Right forelimb (tissue), 1 donor: ENCODE measurements around the gene MYH11.
"Not testable (repeated sequence)": the region's sequence is repeated elsewhere in the genome, so short reads cannot be mapped to it uniquely, and the experiment has no call there.

Experiments used
- DNase-seq: peaks from one replicate; pipeline ENCODE4 v3.0.0-alpha.2; 2018

MYH11 gene

GRCh38 chr16:15803618-15804017 is 53.2 kb downstream of the MYH11 start:
- DNase-seq = no peak

- DNase-seq = no peak
Observed at GRCh38 chr16:15799851-15800495, 56.9 kb downstream of the MYH11 start.

- no peak for DNase-seq
Observed at GRCh38 chr16:15798671-15799070, 58.2 kb downstream of the MYH11 start.

- no peak for DNase-seq
Observed at GRCh38 chr16:15796885-15797284, 59.9 kb downstream of the MYH11 start.

GRCh38 chr16:15795615-15796014 is 61.2 kb downstream of the MYH11 start:
- DNase-seq = no peak

GRCh38 chr16:15792563-15792971 is 64.3 kb downstream of the MYH11 start:
- DNase-seq = no peak

- DNase-seq = no peak
Observed at GRCh38 chr16:15790458-15790857, 66.4 kb downstream of the MYH11 start.

- not testable (repeated sequence) for DNase-seq
Observed at GRCh38 chr16:15789816-15790215, 67.0 kb downstream of the MYH11 start.

- DNase-seq = no peak
Observed at GRCh38 chr16:15788846-15789239, 68.0 kb downstream of the MYH11 start.

GRCh38 chr16:15786501-15786900 is 70.3 kb downstream of the MYH11 start:
- DNase-seq = no peak

GRCh38 chr16:15785386-15786059 is 71.3 kb downstream of the MYH11 start:
- DNase-seq = no peak

GRCh38 chr16:15783985-15784384 is 72.8 kb downstream of the MYH11 start:
- DNase-seq = no peak

GRCh38 chr16:15782573-15783365 is 74.1 kb downstream of the MYH11 start:
- DNase-seq = no peak

- DNase-seq = no peak
Observed at GRCh38 chr16:15781650-15782049, 75.2 kb downstream of the MYH11 start.

- no peak for DNase-seq
Observed at GRCh38 chr16:15780805-15781204, 76.0 kb downstream of the MYH11 start.

- no peak for DNase-seq
Observed at GRCh38 chr16:15779664-15780351, 77.0 kb downstream of the MYH11 start.

GRCh38 chr16:15778999-15779614 is 77.7 kb downstream of the MYH11 start:
- DNase-seq = no peak

GRCh38 chr16:15778204-15778743 is 78.6 kb downstream of the MYH11 start:
- DNase-seq = no peak

- DNase-seq = no peak
Observed at GRCh38 chr16:15777533-15778203, 79.2 kb downstream of the MYH11 start.

- DNase-seq = no peak
Observed at GRCh38 chr16:15776572-15776971, 80.3 kb downstream of the MYH11 start.

GRCh38 chr16:15775663-15776304 is 81.0 kb downstream of the MYH11 start:
- no peak for DNase-seq
